SK-MEL-5 (cell line): ENCODE measurements around the gene ALOX5AP. TPM values are rescaled to one million over a fixed set of nuclear protein-coding genes. Genes with fewer than 3 reads are reported as not detected.

Experiments used
- DNase-seq: peaks from one replicate; pipeline ENCODE4 v3.0.0-alpha.2; 2016; ENCODE audit warnings: low read depth, low spot score
- in situ Hi-C: cut with HindIII; loops from 2 replicates; pipeline ENCODE4 v1.10.0; 2016; ENCODE audit warnings: low sequenced_read_pairs, high pct_unique_total_duplicates, low pct_unique_long_range_greater_than_20kb
- total RNA-seq: library from RNA; depleted of rRNA; stranded (reverse); fragments of >200 nt; shearing (Covaris generic); gene quantifications from 2 replicates; pipeline ENCODE4 v1.2.3, GENCODE V29; 2014; rRNA removed

Gene ALOX5AP
- total RNA-seq, 1 experiment from 2014 or later, result not detected

GRCh38 chr13:30802953-30803478 lies 67.7 kb downstream of the ALOX5AP start:
- in situ Hi-C loops, result no loop called here
- peak; percentile 79 for DNase-seq

GRCh38 chr13:30803749-30804148 lies 68.4 kb downstream of the ALOX5AP start:
- DNase-seq, result no peak
- in situ Hi-C loops, result no loop called here

- DNase-seq, result peak; percentile 23
- in situ Hi-C loops, result no loop called here
Measured at GRCh38 chr13:30804474-30804873, 69.1 kb downstream of the ALOX5AP start.

- no peak for DNase-seq
- in situ Hi-C loops, result no loop called here
Measured at GRCh38 chr13:30805132-30805537, 69.8 kb downstream of the ALOX5AP start.

- in situ Hi-C loops, result no loop called here
- peak; percentile 99 for DNase-seq
Measured at GRCh38 chr13:30805603-30806011, 70.3 kb downstream of the ALOX5AP start.

- in situ Hi-C loops, result no loop called here
Measured at GRCh38 chr13:30806784-30807183, 71.4 kb downstream of the ALOX5AP start.

GRCh38 chr13:30807392-30807791 lies 72.0 kb downstream of the ALOX5AP start:
- in situ Hi-C loops, result no loop called here
- DNase-seq, result no peak

More at GRCh38 chr13:30806784-30807183, 71.4 kb downstream of the ALOX5AP start:
- peak; percentile 50 for DNase-seq

- no peak for DNase-seq
- in situ Hi-C loops, result no loop called here
Measured at GRCh38 chr13:30808600-30808999, 73.3 kb downstream of the ALOX5AP start.

GRCh38 chr13:30809787-30810186 lies 74.4 kb downstream of the ALOX5AP start:
- in situ Hi-C loops, result no loop called here
- no peak for DNase-seq

- DNase-seq, result no peak
- in situ Hi-C loops, result no loop called here
Measured at GRCh38 chr13:30810261-30810701, 74.9 kb downstream of the ALOX5AP start.

GRCh38 chr13:30810801-30811200 lies 75.5 kb downstream of the ALOX5AP start:
- in situ Hi-C loops, result no loop called here
- DNase-seq, result no peak

Other genes with a start within 250 kb of the ALOX5AP start
- gene USPL1, start 117.6 kb upstream of the ALOX5AP start, total RNA-seq, result 19.6 and 20.2 TPM in 2 replicates
- not detected in 2 replicates for gene MEDAG, start 170.7 kb downstream of the ALOX5AP start, total RNA-seq
- gene TEX26, start 197.1 kb downstream of the ALOX5AP start, total RNA-seq, result not detected in 2 replicates